Hippocampal formation (tissue), 2 donors: ENCODE results near the gene SEM1.
A peak's percentile ranks its signal among the peaks of the same experiment; 100 is the strongest.
"Not testable (repeated sequence)": the region's sequence is repeated elsewhere in the genome, so short reads cannot be mapped to it uniquely, and the experiment has no call there.

Experiments used
- DNase-seq, 2 donors: peaks; one replicate each; lab custom pipeline; 2025; lab: John Stamatoyannopoulos, UW

Gene SEM1

GRCh38 chr7:96709381-96710228 is at the start of gene SEM1:
TSS of gene SEM1 (minus strand) at chr7:96709846. CDS start at chr7:96709763, 83 bp downstream.
- DNase-seq, result peak; percentile 78 to 83

GRCh38 chr7:96757880-96758279 is 48.2 kb upstream of the SEM1 start:
- DNase-seq, result not testable (repeated sequence)

- DNase-seq, result no peak
These were observed 37.8 kb upstream of the SEM1 start for GRCh38 chr7:96747418-96747940.

- DNase-seq, result no peak
These were observed 30.5 kb upstream of the SEM1 start for GRCh38 chr7:96740130-96740529.

- no peak for DNase-seq
These were observed 30.0 kb upstream of the SEM1 start for GRCh38 chr7:96739609-96740008.

GRCh38 chr7:96739167-96739566 is 29.5 kb upstream of the SEM1 start:
- no peak for DNase-seq

- no peak for DNase-seq
These were observed 29.1 kb upstream of the SEM1 start for GRCh38 chr7:96738705-96739104.

- DNase-seq, result no peak
These were observed 28.0 kb upstream of the SEM1 start for GRCh38 chr7:96737545-96738050.

- DNase-seq, result no peak
These were observed 24.7 kb upstream of the SEM1 start for GRCh38 chr7:96734343-96734742.

GRCh38 chr7:96729820-96730219 is 20.2 kb upstream of the SEM1 start:
- DNase-seq, result no peak

GRCh38 chr7:96728139-96728538 is 18.5 kb upstream of the SEM1 start:
- no peak for DNase-seq

GRCh38 chr7:96727534-96728088 is 18.0 kb upstream of the SEM1 start:
- DNase-seq, result no peak

GRCh38 chr7:96723622-96724021 is 14.0 kb upstream of the SEM1 start:
- no peak for DNase-seq

- DNase-seq, result not testable (repeated sequence)
These were observed 13.3 kb upstream of the SEM1 start for GRCh38 chr7:96722928-96723327.

GRCh38 chr7:96720843-96721242 is 11.2 kb upstream of the SEM1 start:
- DNase-seq, result no peak

GRCh38 chr7:96719164-96719563 is 9.5 kb upstream of the SEM1 start:
- no peak for DNase-seq

- no peak for DNase-seq
These were observed 8.7 kb upstream of the SEM1 start for GRCh38 chr7:96718107-96719003.

GRCh38 chr7:96713037-96713436 is 3.4 kb upstream of the SEM1 start:
- no peak for DNase-seq

GRCh38 chr7:96710544-96710943 is 898 bp upstream of the SEM1 start:
- no peak for DNase-seq

GRCh38 chr7:96708872-96709271 is 774 bp downstream of the SEM1 start:
- DNase-seq, result no peak

GRCh38 chr7:96707901-96708774 is 1.5 kb downstream of the SEM1 start:
- DNase-seq, result no peak
